GM23338 (cell line): ENCODE data around the gene NPHS1. TPM values are rescaled to one million over a fixed set of nuclear protein-coding genes. Genes with fewer than 3 reads are reported as not detected.
A peak's percentile ranks its signal among the peaks of the same experiment; 100 is the strongest.
"Not testable (repeated sequence)": the region's sequence is repeated elsewhere in the genome, so short reads cannot be mapped to it uniquely, and the experiment has no call there.

Experiments
- ATAC-seq: fragments of 200-7000 bp; cut with Tn5 transposase; 3 replicates; pipeline ENCODE4 v1.9.1; 2020
- DNase-seq: peaks from one replicate; pipeline ENCODE4 v3.0.0-alpha.2; 2015; ENCODE audit warnings: low spot score
- H2AFZ ChIP-seq: fragments of 200-600 bp; sonication (generic); 2 replicates; pipeline ENCODE4 v1.8.0; 2016; ENCODE audit warnings: antibody characterized with exemption, mild to moderate bottlenecking, moderate library complexity
- H3F3A ChIP-seq: fragments of 200-600 bp; sonication (generic); replicated peaks from 2 replicates; pipeline ENCODE4 v1.8.0; 2017; ENCODE audit warnings: antibody characterized with exemption, mixed run types, low read depth
- H3K27ac ChIP-seq: fragments of 200-600 bp; sonication (generic); 2 replicates; pipeline ENCODE4 v1.6.1; 2016; ENCODE audit warnings: low read depth
- H3K27me3 ChIP-seq: fragments of 200-600 bp; sonication (generic); 2 replicates; pipeline ENCODE4 v1.8.0; 2016; ENCODE audit warnings: mild to moderate bottlenecking, mixed run types, moderate library complexity; ENCODE audit not compliant: insufficient read depth
- H3K36me3 ChIP-seq: fragments of 200-600 bp; sonication (generic); 2 replicates; pipeline ENCODE4 v1.8.0; 2016; ENCODE audit warnings: mild to moderate bottlenecking; ENCODE audit not compliant: insufficient read depth
- H3K4me1 ChIP-seq: fragments of 200-600 bp; sonication (generic); 2 replicates; pipeline ENCODE4 v1.8.0; 2016; ENCODE audit warnings: mild to moderate bottlenecking, moderate library complexity; ENCODE audit not compliant: insufficient read depth
- H3K4me2 ChIP-seq: fragments of 200-600 bp; sonication (generic); 2 replicates; pipeline ENCODE4 v1.7.1; 2017; ENCODE audit warnings: mixed run types
- H3K4me3 ChIP-seq: fragments of 200-600 bp; sonication (generic); 2 replicates; pipeline ENCODE4 v1.6.1; 2016; ENCODE audit warnings: mixed run types
- H3K79me2 ChIP-seq: fragments of 200-600 bp; sonication (generic); replicated peaks from 2 replicates; pipeline ENCODE4 v1.8.0; 2017; ENCODE audit warnings: mild to moderate bottlenecking; ENCODE audit not compliant: insufficient read depth
- H3K9me2 ChIP-seq: fragments of 200-600 bp; sonication (generic); 2 replicates; pipeline ENCODE4 v1.8.0; 2017; ENCODE audit not compliant: insufficient read depth
- H4K20me1 ChIP-seq: fragments of 200-600 bp; sonication (generic); replicated peaks from 2 replicates; pipeline ENCODE4 v1.8.0; 2017; ENCODE audit warnings: mild to moderate bottlenecking; ENCODE audit not compliant: insufficient read depth
- H3K27ac Mint-ChIP-seq: 2 replicates; pipeline ENCODE4 v1.8.0; 2020; ENCODE audit warnings: inconsistent platforms, mild to moderate bottlenecking, moderate library complexity, mixed read lengths
- H3K27me3 Mint-ChIP-seq: 3 replicates; pipeline ENCODE4 v1.8.0; 2022; ENCODE audit warnings: low read depth, mild to moderate bottlenecking, moderate library complexity, mixed read lengths, inconsistent platforms; ENCODE audit not compliant: insufficient read depth, poor library complexity
- H3K36me3 Mint-ChIP-seq: 3 replicates; pipeline ENCODE4 v1.8.0; 2021; ENCODE audit warnings: low read depth, mild to moderate bottlenecking, inconsistent platforms, moderate library complexity, mixed read lengths
- H3K4me1 Mint-ChIP-seq: 3 replicates; pipeline ENCODE4 v1.8.0; 2020; ENCODE audit warnings: mild to moderate bottlenecking, inconsistent platforms, mixed read lengths
- H3K4me3 Mint-ChIP-seq: 3 replicates; pipeline ENCODE4 v1.8.0; 2021; ENCODE audit warnings: moderate library complexity, mild to moderate bottlenecking, inconsistent platforms, mixed read lengths
- H3K9me3 Mint-ChIP-seq: 3 replicates; pipeline ENCODE4 v1.8.0; 2020; ENCODE audit warnings: moderate library complexity, mild to moderate bottlenecking, inconsistent platforms, mixed read lengths
- EZH2 ChIP-seq: fragments of 200-600 bp; sonication (generic); IDR thresholded peaks from one replicate; pipeline ENCODE4 v1.8.0; 2017; ENCODE audit warnings: antibody characterized with exemption, mild to moderate bottlenecking, low read depth; ENCODE audit not compliant: unreplicated experiment
- EZH2phosphoT487 ChIP-seq: fragments of 200-600 bp; sonication (generic); IDR thresholded peaks from one replicate; pipeline ENCODE4 v1.8.1; 2018; ENCODE audit warnings: antibody characterized with exemption; ENCODE audit not compliant: unreplicated experiment
- JUNB ChIP-seq: IDR thresholded peaks from one replicate; pipeline ENCODE4 v1.6.1; 2016; ENCODE audit warnings: antibody characterized with exemption; ENCODE audit not compliant: unreplicated experiment
- NANOG ChIP-seq: IDR thresholded peaks from 2 replicates; pipeline ENCODE4 v1.6.1; 2016; ENCODE audit warnings: antibody characterized with exemption, borderline replicate concordance
- POLR2AphosphoS5 ChIP-seq: IDR thresholded peaks from 2 replicates; pipeline ENCODE4 v1.6.1; 2016; ENCODE audit warnings: antibody characterized with exemption, low read depth
- STAT1 ChIP-seq: IDR thresholded peaks from one replicate; pipeline ENCODE4 v1.6.1; 2016; ENCODE audit warnings: antibody characterized with exemption; ENCODE audit not compliant: unreplicated experiment
- ZNF114 ChIP-seq: fragments of 250-450 bp; sonication (Bioruptor Pico); IDR thresholded peaks from 2 replicates; pipeline ENCODE4 v1.5.0; 2020; ENCODE audit warnings: mild to moderate bottlenecking, moderate library complexity
- ZNF331 ChIP-seq: fragments of 250-450 bp; sonication (Bioruptor Pico); IDR thresholded peaks from 2 replicates; pipeline ENCODE4 v1.5.0; 2020; ENCODE audit warnings: low read depth, mild to moderate bottlenecking, moderate library complexity
- polyA plus RNA-seq: library from polyadenylated mRNA; unstranded; fragments of >200 nt; fragmentation: Nextera tagmentation; extraction: Ambion mirVana; gene quantifications from 2 replicates; pipeline ENCODE4 v1.2.1, GENCODE V29; 2016
- total RNA-seq: library from RNA; depleted of rRNA; stranded (reverse); fragments of >200 nt; shearing (Covaris generic); gene quantifications from 2 replicates; pipeline ENCODE4 v1.2.3, GENCODE V29; 2014
- TF ChIP-seq, protein P1 (sequence below), 2 experiments: fragments of 200-600 bp in 1 of 2; sonication (generic) in 1 of 2; conservative IDR thresholded peaks; 2 replicates each; pipeline versions ENCODE4 v1.5.1 to v1.6.1; 2016 to 2017; ENCODE audit warnings: antibody characterized with exemption in 2 of 2, low read depth in 2 of 2, mild to moderate bottlenecking in 2 of 2, moderate library complexity in 1 of 2
- TF ChIP-seq, protein P2 (sequence below): IDR thresholded peaks from 2 replicates; pipeline ENCODE4 v1.6.1; 2016; ENCODE audit warnings: antibody characterized with exemption
- TF ChIP-seq, protein P3 (sequence below): IDR thresholded peaks from one replicate; pipeline ENCODE4 v1.6.1; 2018; ENCODE audit warnings: antibody characterized with exemption; ENCODE audit not compliant: unreplicated experiment

The NPHS1 gene
- total and polyA plus RNA-seq, 2 experiments from 2014 or later: 1.0 to 1.3 TPM

DNA sequence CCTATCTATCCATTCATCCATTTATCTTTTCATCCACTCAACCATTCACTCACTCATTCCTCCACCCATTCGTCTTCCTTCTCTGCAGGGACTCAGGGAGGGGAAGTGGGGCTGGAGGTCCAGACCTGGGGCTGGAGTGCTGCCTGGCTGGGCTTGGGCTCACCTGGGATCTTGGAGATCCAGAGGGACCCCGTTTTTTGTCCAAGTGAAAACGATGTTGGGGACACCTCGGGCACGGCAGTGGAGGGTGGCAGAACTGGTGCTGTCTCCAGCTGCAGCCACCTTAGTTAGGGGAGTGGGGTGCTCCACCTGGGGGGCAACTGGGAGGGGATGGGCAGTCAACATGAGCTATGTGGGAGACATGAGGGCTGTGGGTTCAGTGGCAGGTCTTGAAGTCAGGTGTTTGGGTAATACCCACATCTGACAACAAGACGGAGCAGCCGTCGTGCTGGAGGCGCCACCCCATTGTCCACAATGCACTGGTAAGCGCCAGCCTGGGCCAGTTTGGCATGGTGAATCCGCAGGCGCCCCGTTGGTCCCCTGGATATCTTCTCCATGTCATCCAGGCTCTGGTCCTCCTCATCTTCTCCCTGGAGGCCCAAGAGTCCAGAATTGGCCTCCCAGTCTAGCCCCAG, 10.2 kb downstream of the NPHS1 start:
- Histone ChIP-seq H4K20me1 (peaks cover 2% of the 10 kb centered on the region; the same call in 1 of the 2 replicates), H3K27me3 (peaks cover 36% of the 10 kb centered on the region), H2AFZ (no peak overlapping the region), H3K27ac (no peak overlapping the region), H3K4me3 (no peak overlapping the region), H3K4me1 (peaks cover 12% of the 10 kb centered on the region), H3K4me2 (no peak overlapping the region), H3F3A (0 out of 2 replicates have a peak, but pooled peaks cover 3% of the 10 kb centered on the region), H3K9me2 (peaks cover 12% of the 10 kb centered on the region), H3K79me2 (no peaks in the 10 kb centered on the region), H3K36me3 (no peaks in the 10 kb centered on the region)
- Mint-ChIP-seq H3K27me3 (peaks cover 43% of the 10 kb centered on the region), H3K4me1 (peaks cover 19% of the 10 kb centered on the region), H3K27ac (no peak overlapping the region), H3K9me3 (peaks cover 3% of the 10 kb centered on the region; the same call in 2 of the 3 replicates), H3K36me3 (no peaks in the 10 kb centered on the region; the same call in 2 of the 3 replicates), H3K4me3 (no peak overlapping the region)
- DNase-seq: no peak
- no peak for ATAC-seq
- TF ChIP-seq EZH2 (no peak), ZNF114 (CRISPR knock-in tag) (no peak), STAT1 (no peak)

DNA sequence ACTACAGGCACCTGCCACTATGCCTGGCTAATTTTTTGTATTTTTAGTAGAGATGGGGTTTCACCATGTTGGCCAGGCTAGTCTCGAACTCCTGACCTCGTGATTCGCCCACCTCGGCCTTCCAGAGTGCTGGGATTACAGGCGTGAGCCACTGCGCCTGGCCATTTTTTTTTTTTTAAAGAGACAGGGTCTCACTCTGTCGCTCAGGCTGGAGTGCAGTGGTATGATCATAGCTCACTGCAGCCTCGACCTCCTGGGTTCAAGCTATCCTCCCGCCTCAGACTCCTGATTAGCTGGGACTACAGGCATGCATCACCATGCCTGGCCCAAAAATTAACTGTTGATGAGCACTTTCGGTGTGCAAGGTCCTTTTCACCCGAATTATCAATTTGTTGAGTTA, 16.2 kb downstream of the NPHS1 start:
- H3K4me1 ChIP-seq, H3K27ac Mint-ChIP-seq, ATAC-seq, H3K4me1 Mint-ChIP-seq, H3K79me2 ChIP-seq, H2AFZ ChIP-seq, H3K27me3 ChIP-seq, H3K27me3 Mint-ChIP-seq, H3K36me3 ChIP-seq, H3K4me3 Mint-ChIP-seq, H3K9me2 ChIP-seq, H3K9me3 Mint-ChIP-seq, H3F3A ChIP-seq, H3K36me3 Mint-ChIP-seq, DNase-seq, H4K20me1 ChIP-seq, H3K4me2 ChIP-seq, H3K4me3 ChIP-seq, H3K27ac ChIP-seq: not testable (repeated sequence)

DNA sequence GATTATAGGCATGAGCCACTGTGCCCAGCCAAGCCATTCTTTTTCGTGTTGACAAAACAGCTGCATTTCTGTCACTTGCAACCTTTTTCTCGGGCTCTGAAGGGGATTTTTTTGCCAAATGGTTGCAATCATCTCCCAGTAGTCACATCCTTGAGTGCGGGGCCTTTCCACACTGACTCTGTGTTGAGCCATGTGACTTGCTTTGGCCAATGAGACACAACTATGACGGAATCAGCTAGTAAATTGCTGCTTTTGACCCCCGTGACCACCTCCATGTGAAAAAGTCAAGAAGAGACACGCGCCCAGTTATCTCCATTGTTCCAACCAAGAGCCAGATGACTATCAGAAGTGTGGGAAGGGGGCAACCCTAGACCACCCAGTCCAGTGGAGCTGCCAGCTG, 18.3 kb downstream of the NPHS1 start:
- Histone ChIP-seq H3K9me2 (no peaks in the 10 kb centered on the region), H3K4me2 (no peak overlapping the region), H3K27me3 (0 out of 2 replicates have a peak, but pooled peaks cover 3% of the 10 kb centered on the region), H3K36me3 (no peaks in the 10 kb centered on the region), H2AFZ (peak overlapping the region; percentile 97), H3K27ac (no peak overlapping the region), H3F3A (0 out of 2 replicates have a peak, but pooled peaks cover 2% of the 10 kb centered on the region), H3K79me2 (no peaks in the 10 kb centered on the region), H3K4me3 (no peak overlapping the region), H3K4me1 (peaks cover 3% of the 10 kb centered on the region; the same call in 1 of the 2 replicates), H4K20me1 (no peaks in the 10 kb centered on the region; the same call in 1 of the 2 replicates)
- DNase-seq: no peak
- Mint-ChIP-seq H3K4me3 (no peak overlapping the region), H3K4me1 (peaks cover 4% of the 10 kb centered on the region; the same call in 2 of the 3 replicates), H3K27ac (no peak overlapping the region), H3K27me3 (peaks cover 10% of the 10 kb centered on the region), H3K9me3 (no peaks in the 10 kb centered on the region), H3K36me3 (no peaks in the 10 kb centered on the region)
- ATAC-seq: peak; percentile 38; the same call in 2 of the 3 replicates
- TF ChIP-seq NANOG: no peak
- TF ChIP-seq, protein P1, sequence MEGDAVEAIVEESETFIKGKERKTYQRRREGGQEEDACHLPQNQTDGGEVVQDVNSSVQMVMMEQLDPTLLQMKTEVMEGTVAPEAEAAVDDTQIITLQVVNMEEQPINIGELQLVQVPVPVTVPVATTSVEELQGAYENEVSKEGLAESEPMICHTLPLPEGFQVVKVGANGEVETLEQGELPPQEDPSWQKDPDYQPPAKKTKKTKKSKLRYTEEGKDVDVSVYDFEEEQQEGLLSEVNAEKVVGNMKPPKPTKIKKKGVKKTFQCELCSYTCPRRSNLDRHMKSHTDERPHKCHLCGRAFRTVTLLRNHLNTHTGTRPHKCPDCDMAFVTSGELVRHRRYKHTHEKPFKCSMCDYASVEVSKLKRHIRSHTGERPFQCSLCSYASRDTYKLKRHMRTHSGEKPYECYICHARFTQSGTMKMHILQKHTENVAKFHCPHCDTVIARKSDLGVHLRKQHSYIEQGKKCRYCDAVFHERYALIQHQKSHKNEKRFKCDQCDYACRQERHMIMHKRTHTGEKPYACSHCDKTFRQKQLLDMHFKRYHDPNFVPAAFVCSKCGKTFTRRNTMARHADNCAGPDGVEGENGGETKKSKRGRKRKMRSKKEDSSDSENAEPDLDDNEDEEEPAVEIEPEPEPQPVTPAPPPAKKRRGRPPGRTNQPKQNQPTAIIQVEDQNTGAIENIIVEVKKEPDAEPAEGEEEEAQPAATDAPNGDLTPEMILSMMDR (conservative IDR thresholded peaks at IDR 0.05; ENCODE audit: low read depth in 2 of 2): no peak
- no peak for TF ChIP-seq ZNF331 (CRISPR knock-in tag)
- no peak for TF ChIP-seq ZNF114 (CRISPR knock-in tag)
- TF ChIP-seq EZH2: no peak
- TF ChIP-seq EZH2phosphoT487: no peak
- TF ChIP-seq, protein P2, sequence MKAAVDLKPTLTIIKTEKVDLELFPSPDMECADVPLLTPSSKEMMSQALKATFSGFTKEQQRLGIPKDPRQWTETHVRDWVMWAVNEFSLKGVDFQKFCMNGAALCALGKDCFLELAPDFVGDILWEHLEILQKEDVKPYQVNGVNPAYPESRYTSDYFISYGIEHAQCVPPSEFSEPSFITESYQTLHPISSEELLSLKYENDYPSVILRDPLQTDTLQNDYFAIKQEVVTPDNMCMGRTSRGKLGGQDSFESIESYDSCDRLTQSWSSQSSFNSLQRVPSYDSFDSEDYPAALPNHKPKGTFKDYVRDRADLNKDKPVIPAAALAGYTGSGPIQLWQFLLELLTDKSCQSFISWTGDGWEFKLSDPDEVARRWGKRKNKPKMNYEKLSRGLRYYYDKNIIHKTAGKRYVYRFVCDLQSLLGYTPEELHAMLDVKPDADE: no peak
- TF ChIP-seq JUNB: no peak
- no peak for TF ChIP-seq POLR2AphosphoS5
- TF ChIP-seq, protein P3, sequence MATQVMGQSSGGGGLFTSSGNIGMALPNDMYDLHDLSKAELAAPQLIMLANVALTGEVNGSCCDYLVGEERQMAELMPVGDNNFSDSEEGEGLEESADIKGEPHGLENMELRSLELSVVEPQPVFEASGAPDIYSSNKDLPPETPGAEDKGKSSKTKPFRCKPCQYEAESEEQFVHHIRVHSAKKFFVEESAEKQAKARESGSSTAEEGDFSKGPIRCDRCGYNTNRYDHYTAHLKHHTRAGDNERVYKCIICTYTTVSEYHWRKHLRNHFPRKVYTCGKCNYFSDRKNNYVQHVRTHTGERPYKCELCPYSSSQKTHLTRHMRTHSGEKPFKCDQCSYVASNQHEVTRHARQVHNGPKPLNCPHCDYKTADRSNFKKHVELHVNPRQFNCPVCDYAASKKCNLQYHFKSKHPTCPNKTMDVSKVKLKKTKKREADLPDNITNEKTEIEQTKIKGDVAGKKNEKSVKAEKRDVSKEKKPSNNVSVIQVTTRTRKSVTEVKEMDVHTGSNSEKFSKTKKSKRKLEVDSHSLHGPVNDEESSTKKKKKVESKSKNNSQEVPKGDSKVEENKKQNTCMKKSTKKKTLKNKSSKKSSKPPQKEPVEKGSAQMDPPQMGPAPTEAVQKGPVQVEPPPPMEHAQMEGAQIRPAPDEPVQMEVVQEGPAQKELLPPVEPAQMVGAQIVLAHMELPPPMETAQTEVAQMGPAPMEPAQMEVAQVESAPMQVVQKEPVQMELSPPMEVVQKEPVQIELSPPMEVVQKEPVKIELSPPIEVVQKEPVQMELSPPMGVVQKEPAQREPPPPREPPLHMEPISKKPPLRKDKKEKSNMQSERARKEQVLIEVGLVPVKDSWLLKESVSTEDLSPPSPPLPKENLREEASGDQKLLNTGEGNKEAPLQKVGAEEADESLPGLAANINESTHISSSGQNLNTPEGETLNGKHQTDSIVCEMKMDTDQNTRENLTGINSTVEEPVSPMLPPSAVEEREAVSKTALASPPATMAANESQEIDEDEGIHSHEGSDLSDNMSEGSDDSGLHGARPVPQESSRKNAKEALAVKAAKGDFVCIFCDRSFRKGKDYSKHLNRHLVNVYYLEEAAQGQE: no peak
